ENCODE data around the gene FAM168B.

FAM168B gene

DNA sequence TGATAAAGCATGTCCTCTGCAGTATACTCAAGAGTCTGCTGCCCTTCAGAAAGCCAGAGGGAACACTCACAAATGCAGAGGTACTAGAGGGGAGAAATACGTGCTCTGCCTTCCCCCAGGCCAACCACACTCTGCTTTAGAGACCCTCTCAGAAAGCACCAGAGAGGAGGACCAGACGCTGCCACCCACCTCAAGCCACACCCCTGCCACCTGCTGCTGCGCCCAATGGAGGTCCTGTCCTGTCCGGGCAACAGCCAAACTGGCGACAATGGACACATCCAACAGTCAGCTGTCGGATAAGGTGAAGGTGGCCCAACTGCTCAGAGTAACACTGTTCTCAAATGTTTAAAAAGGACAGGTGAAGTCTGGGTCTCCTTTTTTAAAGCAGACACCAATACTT lies 44.6 kb downstream of the FAM168B start:
- H3K27ac ChIP-seq = no peak overlapping the region
- in situ Hi-C loops (cut with HindIII; ENCODE audit: low pct_ligation_motif_present, low sequenced_read_pairs) = no loop called here
- H3K36me3 ChIP-seq (replicated peaks) = peaks cover 59% of the 10 kb centered on the region
- TF ChIP-seq, protein P1, sequence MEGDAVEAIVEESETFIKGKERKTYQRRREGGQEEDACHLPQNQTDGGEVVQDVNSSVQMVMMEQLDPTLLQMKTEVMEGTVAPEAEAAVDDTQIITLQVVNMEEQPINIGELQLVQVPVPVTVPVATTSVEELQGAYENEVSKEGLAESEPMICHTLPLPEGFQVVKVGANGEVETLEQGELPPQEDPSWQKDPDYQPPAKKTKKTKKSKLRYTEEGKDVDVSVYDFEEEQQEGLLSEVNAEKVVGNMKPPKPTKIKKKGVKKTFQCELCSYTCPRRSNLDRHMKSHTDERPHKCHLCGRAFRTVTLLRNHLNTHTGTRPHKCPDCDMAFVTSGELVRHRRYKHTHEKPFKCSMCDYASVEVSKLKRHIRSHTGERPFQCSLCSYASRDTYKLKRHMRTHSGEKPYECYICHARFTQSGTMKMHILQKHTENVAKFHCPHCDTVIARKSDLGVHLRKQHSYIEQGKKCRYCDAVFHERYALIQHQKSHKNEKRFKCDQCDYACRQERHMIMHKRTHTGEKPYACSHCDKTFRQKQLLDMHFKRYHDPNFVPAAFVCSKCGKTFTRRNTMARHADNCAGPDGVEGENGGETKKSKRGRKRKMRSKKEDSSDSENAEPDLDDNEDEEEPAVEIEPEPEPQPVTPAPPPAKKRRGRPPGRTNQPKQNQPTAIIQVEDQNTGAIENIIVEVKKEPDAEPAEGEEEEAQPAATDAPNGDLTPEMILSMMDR (IDR thresholded peaks at IDR 0.05; ENCODE audit: low read depth, low read length, missing control alignments) = no peak
- H3K27me3 ChIP-seq (replicated peaks) = no peaks in the 10 kb centered on the region
- H3K4me3 ChIP-seq (ENCODE audit: low read depth, low read length) = no peak overlapping the region
- DNase-seq = no peak

DNA sequence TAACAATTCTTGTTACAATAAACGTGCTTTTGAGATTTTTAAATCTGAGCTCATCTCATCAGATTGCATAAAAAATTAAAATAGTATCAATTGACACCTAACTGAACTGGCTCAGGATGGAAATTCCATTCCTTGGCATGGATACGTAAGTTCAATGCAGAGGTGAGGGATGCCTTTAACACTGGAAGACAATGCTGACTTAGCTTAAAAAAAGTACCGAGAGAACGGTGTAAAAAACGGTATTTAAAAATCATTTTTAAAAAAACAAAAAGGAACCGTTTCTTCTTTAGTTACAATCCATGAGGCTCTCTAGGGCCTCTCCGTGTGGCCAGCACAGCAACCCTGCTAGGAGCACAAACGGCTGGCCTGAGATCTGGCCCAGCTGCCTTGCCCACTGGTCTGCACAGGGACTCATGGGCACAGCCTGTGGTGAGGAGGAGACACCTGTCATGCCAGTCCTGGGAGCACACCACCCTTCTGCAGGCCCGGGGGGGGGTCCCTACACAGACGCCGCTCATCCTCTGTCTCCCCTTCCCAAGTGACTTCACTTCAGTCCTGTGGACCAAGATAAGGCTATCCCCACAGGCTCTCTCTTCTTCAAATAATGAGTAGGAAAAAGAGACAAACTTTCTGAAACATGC lies 45.2 kb downstream of the FAM168B start:
- in situ Hi-C loops (cut with HindIII; ENCODE audit: low pct_ligation_motif_present, low sequenced_read_pairs) = no loop called here
- Histone ChIP-seq H3K27ac (no peak overlapping the region), H3K4me3 (ENCODE audit: low read depth, low read length) (no peak overlapping the region), H3K36me3 (replicated peaks) (peaks cover 53% of the 10 kb centered on the region), H3K27me3 (replicated peaks) (no peaks in the 10 kb centered on the region)
- TF ChIP-seq, protein P1 (IDR thresholded peaks at IDR 0.05; ENCODE audit: low read depth, low read length, missing control alignments) = no peak
- no peak for DNase-seq

DNA sequence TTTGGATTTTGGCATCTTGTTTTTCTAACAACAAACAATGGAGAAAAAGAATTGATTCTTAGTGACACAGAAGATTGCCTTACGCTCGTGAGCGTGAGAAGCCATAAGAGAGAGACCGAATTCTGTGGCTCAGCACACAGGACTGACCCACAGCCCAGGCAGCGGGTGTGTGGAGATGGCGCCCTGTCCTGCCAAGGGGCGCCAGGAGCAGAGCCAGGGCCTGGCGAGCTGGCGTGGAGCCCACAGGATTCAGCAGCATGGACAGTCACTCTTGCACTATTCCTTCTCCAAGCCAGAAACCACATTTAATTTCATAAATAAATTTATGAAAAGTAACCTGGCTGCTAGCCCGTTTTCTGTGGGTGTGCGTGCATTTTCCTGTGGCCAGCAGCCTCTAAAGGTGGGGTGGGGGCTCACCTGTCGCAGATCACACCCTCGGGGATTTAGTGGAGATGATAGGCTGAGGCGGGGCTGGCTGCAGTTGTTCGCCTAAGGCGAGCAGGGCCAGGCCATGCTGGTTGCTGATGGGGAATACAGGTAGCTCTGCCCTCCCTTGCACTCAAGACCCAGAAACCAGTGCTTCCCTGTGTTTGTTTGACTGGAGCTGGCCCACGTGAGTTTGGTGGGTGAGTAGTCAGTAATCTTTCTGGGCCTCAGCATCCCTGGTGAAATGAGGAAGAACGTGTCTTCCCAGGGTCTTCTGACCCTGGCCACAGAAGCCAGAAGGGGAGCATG lies 46.2 kb downstream of the FAM168B start:
- TF ChIP-seq, protein P1 (IDR thresholded peaks at IDR 0.05; ENCODE audit: low read depth, low read length, missing control alignments) = no peak
- H3K27me3 ChIP-seq (replicated peaks) = no peaks in the 10 kb centered on the region
- no peak overlapping the region for H3K27ac ChIP-seq
- peaks cover 43% of the 10 kb centered on the region for H3K36me3 ChIP-seq (replicated peaks)
- DNase-seq = no peak
- in situ Hi-C loops (cut with HindIII; ENCODE audit: low pct_ligation_motif_present, low sequenced_read_pairs) = no loop called here
- no peak overlapping the region for H3K4me3 ChIP-seq (ENCODE audit: low read depth, low read length)

DNA sequence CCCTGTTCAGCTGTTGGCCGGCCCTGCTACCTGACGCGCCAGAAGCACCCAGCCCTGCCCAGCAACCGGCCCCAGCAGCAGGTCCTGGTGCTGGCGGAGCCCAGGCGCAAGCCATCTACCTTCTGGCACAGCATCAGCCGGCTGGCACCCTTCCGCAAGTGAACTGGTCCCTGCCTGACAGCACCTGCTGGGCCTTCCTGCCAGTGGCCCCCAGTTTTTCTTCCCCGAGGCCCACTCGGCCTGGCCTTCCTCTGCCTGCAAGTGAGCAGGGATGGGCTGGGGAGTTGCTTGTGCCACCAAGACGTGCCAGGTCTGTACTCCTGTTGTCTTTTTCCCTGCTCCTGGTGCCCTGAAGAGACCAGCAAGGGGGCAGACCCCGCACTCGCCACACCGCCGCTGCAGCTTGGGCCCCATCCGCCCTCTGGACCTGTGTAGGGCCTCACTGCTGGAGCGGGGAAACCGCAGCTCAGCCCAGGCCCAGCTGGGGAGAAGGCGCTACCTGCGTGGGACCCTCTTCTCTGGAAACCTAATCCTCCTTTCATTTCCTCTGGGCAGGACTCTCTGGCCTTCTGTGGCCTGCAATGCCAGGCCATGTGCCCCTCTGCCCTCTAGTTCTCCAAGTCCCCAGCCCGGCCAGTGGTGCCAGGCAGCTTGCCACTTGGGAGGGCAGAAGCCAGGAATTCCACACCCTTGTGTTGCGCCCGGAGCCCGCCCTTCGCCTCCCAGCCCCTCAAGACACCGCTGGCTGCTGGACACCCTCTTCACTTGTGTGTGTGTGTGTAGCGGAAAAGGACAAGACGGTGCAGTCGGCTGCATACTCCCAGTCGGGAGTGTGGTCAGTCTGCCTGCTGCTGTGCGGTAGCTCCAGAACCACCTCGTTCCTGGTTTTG lies 47.0 kb downstream of the FAM168B start:
- H3K27ac ChIP-seq = no peak overlapping the region
- H3K4me3 ChIP-seq (ENCODE audit: low read depth, low read length) = no peak overlapping the region
- TF ChIP-seq, protein P1 (IDR thresholded peaks at IDR 0.05; ENCODE audit: low read depth, low read length, missing control alignments) = no peak
- peaks cover 37% of the 10 kb centered on the region for H3K36me3 ChIP-seq (replicated peaks)
- H3K27me3 ChIP-seq (replicated peaks) = no peaks in the 10 kb centered on the region
- in situ Hi-C loops (cut with HindIII; ENCODE audit: low pct_ligation_motif_present, low sequenced_read_pairs) = no loop called here
- DNase-seq = no peak

DNA sequence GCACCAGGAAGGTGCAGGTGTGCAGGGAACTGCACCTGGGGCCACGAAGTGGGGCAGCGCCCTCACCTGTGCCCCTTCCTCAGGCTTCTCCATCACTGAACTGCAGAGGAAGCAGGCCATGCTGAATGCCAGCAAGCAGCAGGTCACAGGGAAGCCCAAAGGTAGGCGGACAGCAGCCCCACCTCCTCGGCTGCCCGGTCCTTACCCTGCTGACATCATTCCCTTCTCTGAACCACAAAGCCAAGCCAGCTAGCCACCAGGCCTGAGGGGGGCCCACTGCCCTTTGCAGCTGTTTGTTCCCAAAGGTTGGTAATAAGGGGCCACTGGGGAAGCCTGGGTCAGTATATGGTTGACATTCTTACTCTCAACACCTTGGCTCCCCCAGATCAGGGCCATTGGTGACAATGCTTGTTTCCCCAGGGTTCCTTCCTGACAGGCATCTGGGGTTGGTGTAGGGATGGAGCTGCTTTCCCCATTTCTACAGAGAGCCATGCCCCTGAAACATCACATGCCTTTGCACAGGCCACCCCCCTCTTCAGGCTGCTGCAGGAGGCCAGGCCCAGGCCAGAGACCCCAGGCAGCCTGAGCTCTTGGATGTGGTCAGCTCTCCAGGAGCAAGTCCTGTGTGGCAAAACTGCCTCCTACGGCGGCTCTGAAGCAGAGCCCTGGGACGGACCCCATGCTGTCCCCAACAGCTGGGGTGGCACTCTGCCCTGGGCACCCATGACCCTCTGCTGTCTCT lies 47.8 kb downstream of the FAM168B start:
- H3K27me3 ChIP-seq (replicated peaks) = no peaks in the 10 kb centered on the region
- TF ChIP-seq, protein P1 (IDR thresholded peaks at IDR 0.05; ENCODE audit: low read depth, low read length, missing control alignments) = no peak
- no peak for DNase-seq
- no peak overlapping the region for H3K4me3 ChIP-seq (ENCODE audit: low read depth, low read length)
- H3K27ac ChIP-seq = no peak overlapping the region
- in situ Hi-C loops (cut with HindIII; ENCODE audit: low pct_ligation_motif_present, low sequenced_read_pairs) = no loop called here
- H3K36me3 ChIP-seq (replicated peaks) = peaks cover 32% of the 10 kb centered on the region
